SK-N-SH (cell line): ENCODE measurements around the gene GDA. TPM values are rescaled to one million over a fixed set of nuclear protein-coding genes. Genes with fewer than 3 reads are reported as not detected.

Experiments used
- CTCF ChIA-PET: fragments of 300-600, 350-600 bp; formaldehyde crosslinking; extraction: SDS; loops from one replicate; lab custom pipeline; 2021; lab: Yijun Ruan, JAX
- POLR2A ChIA-PET: fragments of 350-600 bp; sonication (Branson Sonifier 250); formaldehyde crosslinking; extraction: SDS; loops from one replicate; lab custom pipeline; 2020; ENCODE audit warnings: antibody characterized with exemption, inconsistent platforms; lab: Yijun Ruan, JAX
- DNase-seq: peaks from one replicate; pipeline ENCODE4 v3.0.0; 2012
- H2AFZ ChIP-seq: fragments of 200-600 bp; sonication (generic); 2 replicates; pipeline ENCODE4 v1.8.1; 2016; ENCODE audit warnings: antibody characterized with exemption, mild to moderate bottlenecking, low read depth
- H3F3A ChIP-seq: fragments of 200-600 bp; sonication (generic); replicated peaks from 2 replicates; pipeline ENCODE3; 2016; ENCODE audit warnings: antibody characterized with exemption, mild to moderate bottlenecking; ENCODE audit not compliant: insufficient read depth
- H3K27ac ChIP-seq, 2 experiments: fragments of 200-500 bp in 1 of 2; fragments of 200-600 bp in 1 of 2; sonication (Bioruptor generic) in 1 of 2; sonication (generic), shearing (Covaris generic) in 1 of 2; 2 replicates each; pipeline versions ENCODE4 v1.5.1 to v1.6.1; 2014 to 2016; ENCODE audit warnings: low read depth in 2 of 2, inconsistent platforms in 1 of 2, low read length in 1 of 2, mild to moderate bottlenecking in 1 of 2, mixed read lengths in 1 of 2
- H3K27me3 ChIP-seq: fragments of 200-600 bp; sonication (generic), shearing (Covaris generic); 2 replicates; pipeline ENCODE4 v1.6.1; 2016; ENCODE audit warnings: mixed run types; ENCODE audit not compliant: insufficient read depth
- H3K36me3 ChIP-seq, 2 experiments: fragments of 200-500 bp in 1 of 2; fragments of 200-600 bp in 1 of 2; sonication (Bioruptor generic) in 1 of 2; sonication (generic) in 1 of 2; replicated peaks in 1 of 2; 2 replicates each; pipeline versions ENCODE3 to v1.5.1; 2014 to 2016; ENCODE audit warnings: low read length in 1 of 2, mild to moderate bottlenecking in 1 of 2; ENCODE audit not compliant: insufficient read depth in 2 of 2, control insufficient read depth in 1 of 2
- H3K4me1 ChIP-seq, 2 experiments: fragments of 200-500 bp in 1 of 2; fragments of 200-600 bp in 1 of 2; sonication (Bioruptor generic) in 1 of 2; sonication (generic), shearing (Covaris generic) in 1 of 2; 2 replicates each; pipeline versions ENCODE4 v1.5.1 to v1.6.1; 2014 to 2016; ENCODE audit warnings: low read depth in 1 of 2, low read length in 1 of 2, mixed run types in 1 of 2; ENCODE audit not compliant: insufficient read depth in 2 of 2, control insufficient read depth in 1 of 2
- H3K4me2 ChIP-seq: fragments of 200-600 bp; sonication (generic), shearing (Covaris generic); 2 replicates; pipeline ENCODE4 v1.6.1; 2017; ENCODE audit warnings: mixed run types
- H3K4me3 ChIP-seq, 2 experiments: fragments of 200-500 bp in 1 of 2; fragments of 200-600 bp in 1 of 2; sonication (Bioruptor generic) in 1 of 2; sonication (generic), shearing (Covaris generic) in 1 of 2; 2 replicates each; pipeline versions ENCODE4 v1.5.1 to v1.8.1; 2014 to 2016; ENCODE audit warnings: low read depth in 2 of 2, inconsistent platforms in 1 of 2, low read length in 1 of 2, mild to moderate bottlenecking in 1 of 2, mixed read lengths in 1 of 2, moderate library complexity in 1 of 2
- H3K79me2 ChIP-seq: fragments of 200-600 bp; sonication (generic); 2 replicates; pipeline ENCODE4 v1.8.1; 2017; ENCODE audit warnings: mild to moderate bottlenecking; ENCODE audit not compliant: insufficient read depth
- H3K9ac ChIP-seq: fragments of 200-600 bp; sonication (generic); 2 replicates; pipeline ENCODE4 v1.6.1; 2017; ENCODE audit warnings: mixed run types
- H3K9me2 ChIP-seq: fragments of 200-600 bp; sonication (generic); 2 replicates; pipeline ENCODE4 v1.6.1; 2017; ENCODE audit warnings: mixed run types
- H3K9me3 ChIP-seq: fragments of 200-600 bp; sonication (generic); 2 replicates; pipeline ENCODE4 v1.6.1; 2017; ENCODE audit warnings: mixed run types, mild to moderate bottlenecking, moderate library complexity
- H4K20me1 ChIP-seq: fragments of 200-600 bp; sonication (generic); 2 replicates; pipeline ENCODE4 v1.6.1; 2017; ENCODE audit warnings: mild to moderate bottlenecking, mixed run types; ENCODE audit not compliant: insufficient read depth
- CTCF ChIP-seq: fragments of 200-600 bp; sonication (generic); IDR thresholded peaks from 2 replicates; pipeline ENCODE4 v1.6.1; 2017; ENCODE audit warnings: antibody characterized with exemption, mild to moderate bottlenecking, moderate library complexity
- FOSL2 ChIP-seq: IDR thresholded peaks from 2 replicates; pipeline ENCODE4 v1.4.0; 2012; ENCODE audit warnings: low read depth, mild to moderate bottlenecking, moderate library complexity, borderline replicate concordance
- FOXM1 ChIP-seq: IDR thresholded peaks from 2 replicates; pipeline ENCODE4 v1.4.0; 2012; ENCODE audit warnings: low read depth, mild to moderate bottlenecking
- GABPA ChIP-seq: IDR thresholded peaks from 2 replicates; pipeline ENCODE4 v1.4.0; 2012; ENCODE audit warnings: low read depth, mild to moderate bottlenecking
- GATA2 ChIP-seq: sonication (generic); formaldehyde crosslinking; IDR thresholded peaks from 2 replicates; pipeline ENCODE4 v1.5.0; 2020; ENCODE audit warnings: mild to moderate bottlenecking, missing genetic modification reagents
- IRF3 ChIP-seq: fragments of 150-350 bp; IDR thresholded peaks from 2 replicates; pipeline ENCODE4 v1.6.1; 2016; ENCODE audit warnings: mild to moderate bottlenecking, low read depth, low read length
- JUND ChIP-seq: IDR thresholded peaks from 2 replicates; pipeline ENCODE4 v1.4.0; 2012
- MEF2A ChIP-seq: IDR thresholded peaks from 2 replicates; pipeline ENCODE4 v1.4.0; 2012; ENCODE audit warnings: low read depth, borderline replicate concordance
- MXI1 ChIP-seq: IDR thresholded peaks from 2 replicates; pipeline ENCODE4 v1.6.1; 2012; ENCODE audit warnings: mild to moderate bottlenecking, low read depth, low read length, improper control_type of control experiment
- RAD21 ChIP-seq: IDR thresholded peaks from 2 replicates; pipeline ENCODE4 v1.6.1; 2012; ENCODE audit warnings: mild to moderate bottlenecking, low read length
- RFX5 ChIP-seq: IDR thresholded peaks from 2 replicates; pipeline ENCODE4 v1.6.1; 2012; ENCODE audit warnings: mild to moderate bottlenecking, improper control_type of control experiment, low read length
- SMC3 ChIP-seq: IDR thresholded peaks from 2 replicates; pipeline ENCODE4 v1.6.1; 2012; ENCODE audit warnings: low read depth, low read length, improper control_type of control experiment
- TAF1 ChIP-seq: IDR thresholded peaks from 2 replicates; pipeline ENCODE4 v1.6.1; 2012; ENCODE audit warnings: low read depth, mild to moderate bottlenecking, low read length, moderate library complexity, borderline replicate concordance
- TCF12 ChIP-seq: IDR thresholded peaks from 2 replicates; pipeline ENCODE4 v1.4.0; 2012
- WGBS: methylation state at CpG from one replicate; pipeline ENCODE4 v1.1.6; 2017; ENCODE audit warnings: low lambda C conversion rate; 5-methylcytosine and 5-hydroxymethylcytosine counted together
- polyA plus RNA-seq, 3 experiments: library from polyadenylated mRNA; depleted of rRNA; stranded (reverse); fragments of >200 nt; gene quantifications; 2 replicates each; pipeline ENCODE4 v1.2.3, GENCODE V29; 2012

GDA gene
- polyA plus RNA-seq, 1 of the 3 experiments (the other 2 are of a cell fraction) = not detected

GRCh38 chr9:72271613-72272478, 122.6 kb downstream of the GDA start:
- TF ChIP-seq SMC3 (peak; percentile 79), MEF2A (no peak), RAD21 (peak; percentile 75), CTCF (peak; percentile 89), IRF3 (no peak), TCF12 (no peak)
- CTCF ChIA-PET = interaction anchor here (0.6 to 6.2 kb wide), 46 partner anchors 8 to 464 kb away, joined by 3 to 159 read pairs (median 3); no protein-coding TSS in a partner anchor
- Histone ChIP-seq H3K4me2 (no peak overlapping the region), H3K27me3 (peaks cover 34% of the 10 kb centered on the region), H3F3A (no peaks in the 10 kb centered on the region), H3K79me2 (no peaks in the 10 kb centered on the region), H4K20me1 (no peaks in the 10 kb centered on the region), H3K27ac (no peak overlapping the region), H3K4me3 (no peak overlapping the region; a peak in 1 of 4 replicates), H2AFZ (no peak overlapping the region), H3K9ac (no peak overlapping the region), H3K36me3 (no peaks in the 10 kb centered on the region), H3K4me1 (no peaks in the 10 kb centered on the region), H3K9me3 (no peaks in the 10 kb centered on the region), H3K9me2 (no peaks in the 10 kb centered on the region)
- DNase-seq = peak; percentile 50
- WGBS = 32% methylated on average over 9 of the region's 9 CpGs
- POLR2A ChIA-PET = no interaction called here

GRCh38 chr9:72274441-72274840, 125.2 kb downstream of the GDA start:
- CTCF ChIA-PET = interaction anchor here (6.2 kb wide), 1 partner anchor 235 kb away, joined by 159 read pairs; no protein-coding TSS in a partner anchor
- no peaks in the 10 kb centered on the region for H3K79me2 ChIP-seq
- H3K9me2 ChIP-seq = no peaks in the 10 kb centered on the region
- H3K9ac ChIP-seq = no peak overlapping the region
- no peaks in the 10 kb centered on the region for H3K4me1 ChIP-seq
- H3K4me2 ChIP-seq = no peak overlapping the region
- H2AFZ ChIP-seq = no peak overlapping the region
- no peaks in the 10 kb centered on the region for H3K9me3 ChIP-seq
- H3K36me3 ChIP-seq = no peaks in the 10 kb centered on the region
- H3F3A ChIP-seq = no peaks in the 10 kb centered on the region
- 24% methylated on average over 4 of the region's 4 CpGs for WGBS
- H3K27ac ChIP-seq = no peak overlapping the region
- POLR2A ChIA-PET = no interaction called here
- DNase-seq = no peak
- peaks cover 31% of the 10 kb centered on the region; the same call in 1 of the 2 replicates for H3K27me3 ChIP-seq
- H3K4me3 ChIP-seq = no peak overlapping the region
- H4K20me1 ChIP-seq = no peaks in the 10 kb centered on the region
- TF ChIP-seq MXI1 (no peak), FOXM1 (no peak), RFX5 (no peak), TAF1 (no peak), GABPA (no peak), JUND (no peak), GATA2 (CRISPR knock-in tag) (no peak), FOSL2 (no peak), SMC3 (no peak)
- TF ChIP-seq, all 33 proteins: peak for 0
